GM19438 (cell line): ENCODE data around the gene MS4A14.
"Not testable (repeated sequence)": the region's sequence is repeated elsewhere in the genome, so short reads cannot be mapped to it uniquely, and the experiment has no call there.

Experiments used
- ATAC-seq: cut with Tn5 transposase; IDR thresholded peaks from one replicate; pipeline ENCODE4 v1.9.1; 2021; ENCODE audit warnings: low read depth; ENCODE audit not compliant: unreplicated experiment

MS4A14 gene, protein sequence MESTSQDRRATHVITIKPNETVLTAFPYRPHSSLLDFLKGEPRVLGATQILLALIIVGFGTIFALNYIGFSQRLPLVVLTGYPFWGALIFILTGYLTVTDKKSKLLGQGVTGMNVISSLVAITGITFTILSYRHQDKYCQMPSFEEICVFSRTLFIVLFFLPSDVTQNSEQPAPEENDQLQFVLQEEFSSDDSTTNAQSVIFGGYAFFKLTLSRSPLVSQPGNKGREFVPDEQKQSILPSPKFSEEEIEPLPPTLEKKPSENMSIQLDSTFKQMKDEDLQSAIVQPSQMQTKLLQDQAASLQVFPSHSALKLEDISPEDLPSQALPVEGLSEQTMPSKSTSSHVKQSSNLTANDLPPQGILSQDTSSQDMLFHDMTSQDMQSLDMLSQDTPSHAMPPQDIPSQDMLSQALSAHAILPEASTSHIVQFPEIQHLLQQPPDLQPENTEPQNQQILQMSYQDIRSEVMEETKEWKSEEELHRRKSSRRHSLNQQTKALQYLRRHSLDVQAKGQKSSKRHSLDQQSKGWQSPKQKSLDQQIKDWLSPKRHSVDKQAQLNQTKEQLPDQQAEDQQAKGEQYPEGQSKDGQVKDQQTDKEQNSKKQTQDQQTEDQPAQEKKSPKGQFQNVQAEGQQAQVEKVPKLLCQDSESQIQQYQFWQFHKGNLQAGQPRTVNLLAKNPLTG

DNA sequence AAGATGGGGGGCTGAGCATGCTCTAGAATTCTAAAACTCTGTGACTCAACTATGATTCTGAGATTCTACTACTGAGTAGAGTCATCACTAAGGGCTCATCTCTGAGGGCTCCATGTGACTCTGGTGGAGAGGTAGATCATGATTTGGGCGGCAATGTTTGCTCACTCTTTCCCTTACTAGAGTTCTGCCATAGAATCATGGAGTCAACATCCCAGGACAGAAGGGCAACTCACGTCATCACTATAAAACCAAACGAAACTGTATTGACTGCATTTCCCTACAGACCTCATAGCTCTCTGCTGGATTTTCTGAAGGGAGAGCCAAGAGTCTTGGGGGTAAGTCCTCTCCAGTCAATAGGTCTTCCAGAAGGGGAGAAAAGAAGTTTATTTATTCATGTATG, at the start of gene MS4A14:
Gene MS4A14 (plus strand): TSS at position 78 of the 400 bp plus-strand sequence. CDS start 120 bp downstream, at position 198.
- no peak for ATAC-seq

DNA sequence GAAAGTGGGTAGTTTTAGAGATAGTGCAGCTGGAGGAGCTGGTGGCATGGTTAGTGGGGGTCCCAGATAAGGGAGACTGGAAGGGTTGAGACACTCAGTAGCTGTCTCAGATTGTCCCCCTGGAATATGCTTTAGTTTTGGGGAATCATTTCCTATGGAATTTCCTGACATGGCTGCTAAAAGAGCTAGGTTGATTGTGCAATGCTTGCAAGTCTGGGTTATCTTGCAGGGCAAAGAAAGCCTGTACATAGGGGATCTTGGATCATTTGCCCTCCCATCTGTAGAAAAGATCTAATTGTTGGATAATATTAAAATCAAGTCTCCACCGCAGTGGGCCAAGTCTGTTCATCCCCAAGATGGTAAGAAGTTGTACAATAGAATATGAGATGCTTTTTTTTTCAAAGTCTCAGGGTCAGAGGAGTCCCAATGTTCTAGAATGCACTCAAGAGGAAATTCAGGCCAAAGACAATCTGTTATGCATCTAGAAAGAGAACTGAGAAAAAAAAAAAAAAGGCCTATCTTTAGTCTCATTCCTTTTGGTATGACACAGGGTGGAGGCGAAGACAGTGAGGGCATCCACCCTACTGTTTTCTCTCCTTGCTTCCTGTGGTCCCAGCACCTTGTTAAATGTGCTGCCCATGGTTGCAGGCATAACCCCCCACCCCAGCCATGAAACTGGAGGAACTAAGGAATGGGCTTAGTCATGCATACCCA, 49.0 kb upstream of the MS4A14 start:
- no peak for ATAC-seq

DNA sequence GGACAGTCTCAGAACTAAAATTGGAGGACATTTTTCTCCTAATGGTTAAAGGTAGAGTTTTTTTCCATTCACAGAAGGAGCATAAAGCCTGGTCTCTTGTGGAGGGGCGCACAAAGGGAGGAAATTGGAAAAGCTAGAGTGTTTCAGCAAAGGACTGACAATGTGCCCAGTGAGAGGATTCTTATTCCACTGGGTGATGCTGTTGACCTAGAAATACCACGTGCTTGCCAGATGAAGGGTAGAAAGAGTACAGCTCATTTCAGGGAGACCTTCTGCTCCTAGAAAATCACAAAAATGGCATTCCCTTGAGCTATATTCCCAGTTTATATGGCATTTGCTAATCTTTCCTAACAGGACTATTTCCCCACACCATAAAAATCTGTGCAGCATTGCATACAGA, 48.1 kb upstream of the MS4A14 start:
- no peak for ATAC-seq

DNA sequence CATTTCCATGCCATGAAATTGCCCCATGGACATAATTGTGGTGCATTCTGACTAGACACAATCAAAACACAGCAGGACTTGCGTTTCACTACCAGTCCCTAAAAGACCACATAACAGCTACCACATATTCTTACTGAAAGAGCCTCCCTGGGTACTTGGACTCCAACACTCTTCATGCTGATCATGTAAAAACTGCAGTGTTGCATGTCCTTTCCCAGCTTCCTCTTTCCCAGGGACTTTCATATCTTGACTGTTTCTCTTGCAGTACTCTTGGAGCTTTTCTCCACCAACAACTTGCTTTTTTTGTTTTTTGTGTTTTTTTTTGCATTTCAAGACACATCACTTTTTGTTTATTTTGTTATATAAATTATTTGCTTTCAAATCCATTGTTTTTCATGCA, 46.3 kb upstream of the MS4A14 start:
- ATAC-seq: no peak

DNA sequence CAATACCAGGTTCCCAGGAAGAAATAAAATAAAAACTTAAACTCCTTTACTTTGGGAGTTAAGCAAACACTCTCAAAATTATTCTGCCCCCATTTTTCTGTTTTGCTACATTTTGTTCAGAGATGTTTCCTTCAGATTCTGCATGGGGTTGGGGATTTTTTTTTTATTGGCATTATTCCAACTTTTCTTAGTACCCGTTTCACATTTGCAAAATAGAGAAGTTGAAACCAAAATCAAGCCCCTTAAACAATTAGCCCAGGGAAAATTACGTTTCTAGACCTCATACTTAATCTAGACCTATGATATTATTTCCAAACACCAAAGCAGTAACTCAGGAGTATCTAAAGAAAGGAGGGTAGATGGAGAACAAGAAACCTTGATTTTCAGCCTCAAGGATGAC, 38.5 kb upstream of the MS4A14 start:
- no peak for ATAC-seq

DNA sequence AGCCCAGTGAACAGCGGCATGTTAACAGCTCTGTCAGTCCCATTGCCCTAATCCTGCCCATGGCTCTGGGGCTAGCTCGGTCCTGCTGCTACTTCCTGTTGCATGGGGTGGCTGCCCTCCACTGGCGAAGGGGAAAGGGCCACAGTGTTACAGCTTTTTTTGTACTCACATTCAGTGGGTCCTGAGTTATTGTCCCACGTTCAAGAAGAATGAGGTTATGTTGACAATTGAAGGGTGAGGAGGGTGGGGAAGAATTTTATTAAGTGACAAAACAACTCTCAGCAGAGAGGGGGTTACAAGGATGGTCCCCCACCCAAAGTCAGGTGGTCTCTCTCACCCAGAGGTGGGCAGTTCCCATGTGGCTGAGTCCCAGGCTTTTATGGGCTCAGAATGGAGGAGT, 35.6 kb upstream of the MS4A14 start:
- ATAC-seq: no peak

DNA sequence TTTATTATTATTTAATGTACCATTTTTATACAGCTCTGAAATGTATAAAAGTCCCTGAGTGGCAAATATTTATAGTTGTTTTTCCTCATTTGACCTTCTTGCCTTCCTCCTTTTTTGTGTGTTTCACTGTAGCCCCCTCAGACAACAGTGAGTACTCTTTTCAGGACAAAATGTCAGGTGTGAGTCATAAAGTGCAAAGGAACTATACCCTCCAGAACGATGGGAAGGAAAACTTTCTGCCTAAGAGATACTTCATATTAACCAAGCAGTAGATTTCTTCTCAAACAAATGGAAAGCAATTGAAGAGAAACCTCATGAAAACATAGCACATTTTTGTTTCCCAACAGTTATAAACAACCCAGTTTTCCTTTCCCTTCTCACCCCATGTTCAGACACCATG, 34.0 kb upstream of the MS4A14 start:
- no peak for ATAC-seq

DNA sequence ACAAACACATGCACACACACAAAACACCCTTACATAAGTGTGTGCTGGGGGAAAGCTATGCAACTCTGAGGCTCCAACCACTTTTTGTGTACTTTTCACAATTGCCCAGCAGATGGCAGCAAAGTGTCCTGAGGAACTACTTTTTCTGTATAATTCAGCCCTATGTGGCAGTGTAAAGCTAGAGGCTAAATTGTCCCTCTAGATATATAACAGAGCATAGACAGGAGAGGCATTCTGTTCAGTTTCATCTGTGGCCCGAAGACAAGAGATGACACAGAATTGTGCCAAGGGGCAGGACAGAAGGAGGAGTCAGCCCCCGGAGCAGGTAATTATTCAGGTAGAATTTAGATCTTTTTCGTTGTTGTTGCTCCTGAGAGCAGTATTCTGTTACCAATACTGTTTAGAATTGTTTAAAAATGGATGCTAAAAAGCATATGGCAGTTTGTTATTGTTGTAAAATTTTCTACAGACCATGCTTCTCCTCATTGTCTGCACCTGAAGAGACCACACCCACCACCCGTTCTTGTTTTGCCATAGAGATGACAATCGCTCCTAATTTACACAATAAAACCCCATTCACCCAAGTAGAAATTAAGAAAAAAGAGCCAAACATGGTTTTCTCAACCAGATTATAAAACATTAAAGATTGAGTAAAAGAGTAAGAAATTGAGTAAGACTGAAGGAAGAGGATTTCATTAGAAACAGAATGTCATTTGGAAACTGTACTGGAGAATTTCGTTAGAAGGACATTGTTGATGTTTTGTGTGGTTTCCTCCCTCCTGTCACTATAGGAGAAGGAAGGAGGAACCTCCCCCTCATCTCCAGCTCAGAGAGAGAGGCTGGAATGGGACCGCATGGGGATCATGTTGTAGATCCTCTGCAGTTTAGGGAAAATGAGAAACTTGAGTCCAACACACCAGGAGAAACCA, 32.5 kb upstream of the MS4A14 start:
- ATAC-seq: no peak

DNA sequence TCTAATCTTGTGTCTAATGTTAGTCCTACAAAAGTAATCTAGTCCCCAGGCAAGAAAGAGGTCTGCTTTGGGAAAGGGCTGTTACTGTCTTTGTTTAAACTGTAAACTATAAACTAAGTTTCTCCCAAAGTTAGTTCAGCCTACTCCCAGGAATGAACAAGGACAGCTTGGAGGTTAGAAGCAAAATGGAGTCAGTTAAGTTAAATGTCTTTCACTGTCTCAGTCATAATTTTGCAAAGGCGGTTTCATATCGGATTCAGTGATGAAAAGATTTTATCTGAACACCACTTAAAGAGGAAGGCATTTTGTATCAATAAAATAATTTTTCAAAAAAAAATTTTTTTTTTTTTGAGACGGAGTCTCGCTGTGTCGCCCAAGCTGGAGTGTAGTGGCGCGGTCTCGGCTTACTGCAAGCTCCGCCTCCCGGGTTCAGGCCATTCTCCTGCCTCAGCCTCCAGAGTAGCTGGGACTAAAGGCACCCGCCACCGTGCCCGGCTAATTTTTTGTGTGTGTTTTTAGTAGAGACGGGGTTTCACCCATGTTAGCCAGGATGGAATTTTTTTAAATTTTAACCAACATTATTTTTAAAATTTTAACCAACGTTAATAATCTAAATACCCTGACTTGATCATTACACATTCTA, 29.9 kb upstream of the MS4A14 start:
- not testable (repeated sequence) for ATAC-seq

DNA sequence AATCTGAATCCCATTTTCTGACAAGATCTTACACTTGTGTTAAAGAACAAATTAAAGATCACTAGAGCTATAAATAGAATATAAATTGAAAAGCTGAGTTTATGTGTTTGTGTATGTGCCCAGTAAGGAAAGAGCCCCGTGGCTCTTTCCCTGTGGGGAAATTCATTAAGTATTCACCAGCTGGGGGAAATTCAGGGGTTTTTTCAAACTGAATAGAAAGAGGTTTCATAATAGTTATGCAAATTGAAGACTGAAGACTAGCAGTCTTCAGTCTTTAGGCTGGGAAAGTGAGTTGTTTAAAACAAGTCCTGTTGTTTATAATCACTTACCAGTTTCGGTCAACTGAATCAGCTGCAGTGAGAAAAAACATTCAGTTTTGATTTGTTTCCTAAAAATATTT, 29.2 kb upstream of the MS4A14 start:
- ATAC-seq: peak; percentile 68

DNA sequence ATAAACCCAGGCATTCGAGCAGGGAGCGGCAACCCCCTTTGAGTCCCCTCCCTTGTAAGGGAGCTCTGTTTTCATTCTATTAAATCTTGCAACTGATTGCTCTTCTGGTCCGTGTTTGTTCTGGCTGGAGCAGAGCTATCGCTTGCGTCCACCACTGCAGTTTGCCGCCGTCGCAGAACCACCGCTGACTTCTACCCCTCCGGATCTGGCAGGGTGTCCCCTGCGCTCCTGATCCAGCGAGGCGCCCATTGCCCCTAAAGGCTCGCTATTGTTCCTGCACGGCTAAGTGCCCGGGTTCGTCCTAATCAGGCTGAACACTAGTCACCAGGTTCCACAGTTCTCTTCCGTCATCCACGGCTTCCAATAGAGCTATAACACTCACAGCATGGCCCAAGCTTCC, 28.4 kb upstream of the MS4A14 start:
- ATAC-seq: no peak

DNA sequence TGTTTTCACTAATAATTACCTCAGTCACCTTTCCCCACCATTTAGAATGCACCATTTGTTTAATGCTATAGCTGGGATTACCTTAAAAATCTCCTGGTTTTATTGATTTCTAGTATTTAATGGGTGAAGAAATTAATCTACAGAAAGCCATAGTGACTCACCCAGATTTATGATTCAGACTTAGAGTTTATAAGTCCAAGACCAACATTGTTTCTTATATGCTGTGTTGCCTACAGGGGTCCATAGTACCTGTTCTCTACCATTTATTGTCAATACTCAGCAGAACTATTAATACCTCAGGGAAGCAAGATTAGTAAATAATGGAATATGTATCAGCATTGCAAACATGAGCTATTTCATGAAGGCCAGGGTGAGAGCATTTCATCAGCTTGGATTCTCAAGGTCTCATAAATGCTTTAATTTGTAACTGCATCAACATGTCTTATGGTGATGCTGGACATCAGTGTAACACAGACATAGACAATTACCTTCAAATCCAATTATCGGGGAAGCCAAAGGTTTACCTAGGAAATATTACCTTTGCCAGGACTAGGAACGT, 25.9 kb upstream of the MS4A14 start:
- no peak for ATAC-seq

DNA sequence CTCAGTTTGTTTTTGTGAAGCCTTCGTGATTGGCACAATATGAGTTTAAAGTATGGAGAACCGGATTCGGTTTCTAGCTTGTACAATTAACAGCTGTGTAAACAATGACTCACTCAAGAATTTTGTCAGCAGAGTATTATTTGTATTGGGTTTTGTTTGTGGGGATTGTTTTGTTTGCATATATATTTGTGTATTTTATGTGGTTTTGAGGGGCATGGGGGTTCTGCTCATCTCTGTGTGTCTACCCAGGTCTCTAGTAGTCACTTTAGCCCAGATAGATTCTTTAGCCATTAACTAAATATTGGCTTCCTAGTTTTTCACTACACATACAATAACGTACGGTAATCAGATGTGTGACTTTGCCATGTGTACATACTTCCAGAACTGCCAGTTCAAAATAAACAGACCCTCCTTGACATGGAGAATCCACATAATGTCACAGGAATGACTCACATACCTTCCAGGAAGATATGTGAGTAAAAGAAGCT, 25.4 kb upstream of the MS4A14 start:
- ATAC-seq: no peak

DNA sequence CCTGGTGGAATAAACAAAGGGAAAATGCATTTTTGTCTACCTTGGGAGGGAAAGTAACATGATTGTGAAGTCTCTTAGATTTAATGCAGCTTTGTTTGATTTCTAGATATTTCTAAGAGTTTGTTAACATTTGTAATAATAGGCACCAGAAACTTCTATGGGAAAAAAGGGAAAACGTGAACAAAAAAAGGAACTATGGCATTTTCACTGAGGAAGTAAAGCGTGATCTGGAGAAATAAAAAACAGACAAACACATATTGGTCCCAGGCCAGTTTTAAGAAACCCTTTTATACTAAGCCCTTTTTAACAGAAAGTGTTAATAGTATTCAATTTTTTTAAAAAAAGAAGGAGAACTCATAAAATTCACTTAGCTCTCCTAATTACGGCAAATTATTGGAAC, 24.9 kb upstream of the MS4A14 start:
- ATAC-seq: no peak

DNA sequence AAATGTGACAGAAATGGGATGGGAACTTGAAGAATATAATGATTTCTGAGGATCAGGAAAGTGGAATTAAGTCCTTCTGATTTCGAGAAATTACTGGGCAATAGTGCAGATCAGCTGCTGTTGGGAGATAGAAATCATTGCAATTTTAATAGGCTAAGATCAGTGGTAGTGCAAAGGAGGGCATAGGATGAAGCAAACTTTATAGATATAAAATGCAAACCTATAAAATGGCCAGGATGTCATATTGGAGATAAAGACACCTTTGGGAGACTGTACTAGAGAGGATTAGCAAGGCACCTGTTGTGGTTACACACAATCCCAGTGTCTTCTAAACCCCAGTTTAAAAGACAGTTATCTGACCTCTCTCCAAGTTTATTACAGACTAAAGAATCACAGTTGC, 24.4 kb upstream of the MS4A14 start:
- ATAC-seq: no peak

DNA sequence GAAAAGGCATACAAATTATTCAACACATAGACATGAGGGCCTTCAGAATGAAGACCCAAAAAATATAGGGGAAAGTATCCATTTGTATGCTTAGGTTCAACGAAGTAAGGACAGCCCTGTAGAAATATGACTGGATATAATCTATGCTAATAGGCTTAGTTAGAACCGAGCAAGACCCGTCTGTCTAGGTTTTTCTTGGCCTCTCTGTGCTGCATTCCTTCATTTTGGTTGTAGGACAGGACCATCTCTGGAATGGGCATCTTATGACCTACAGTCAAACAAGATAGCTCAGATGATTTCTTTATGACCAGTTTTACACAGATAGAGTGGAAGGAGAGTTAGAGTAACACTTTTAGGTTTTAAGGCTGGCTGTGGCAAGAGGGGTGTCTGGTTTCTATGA, 23.5 kb upstream of the MS4A14 start:
- ATAC-seq: no peak

DNA sequence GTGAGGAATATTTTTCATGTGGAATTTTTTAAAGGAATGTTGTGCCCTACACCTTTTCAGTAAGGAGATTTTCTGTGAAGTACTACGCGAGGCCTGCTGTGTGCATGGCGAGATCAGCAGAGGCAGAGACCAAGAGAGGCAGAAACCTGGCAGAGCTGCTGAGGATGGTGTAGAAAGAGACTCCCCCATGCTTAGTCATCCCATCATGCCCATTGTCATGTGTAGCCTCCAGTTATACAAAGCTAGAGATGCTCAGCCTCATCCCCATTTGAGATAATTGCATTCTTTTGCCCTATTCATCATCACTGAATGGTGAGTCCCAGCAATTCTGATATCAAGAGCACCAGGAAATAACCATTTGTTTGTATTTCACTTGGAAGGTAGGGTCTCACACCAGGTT, 20.9 kb upstream of the MS4A14 start:
- no peak for ATAC-seq

DNA sequence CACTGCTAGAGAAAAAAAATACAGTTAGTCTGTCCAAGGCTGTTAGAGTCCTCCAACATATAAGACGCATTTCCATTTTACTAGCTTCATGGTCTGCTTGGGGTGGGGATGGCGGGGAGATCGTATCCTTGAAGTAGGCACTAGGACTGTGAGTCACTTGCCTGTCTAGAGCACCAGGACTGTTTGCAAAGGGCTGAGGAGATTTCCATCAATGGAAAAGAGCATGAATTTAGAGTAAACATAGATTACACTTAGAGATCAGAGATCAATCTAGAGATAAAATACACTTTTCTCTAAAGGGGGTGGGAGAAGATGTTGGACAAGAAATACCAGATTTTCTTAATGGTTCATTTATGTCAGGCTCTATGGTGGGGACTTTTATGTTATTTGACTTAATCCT, 19.7 kb upstream of the MS4A14 start:
- ATAC-seq: no peak

DNA sequence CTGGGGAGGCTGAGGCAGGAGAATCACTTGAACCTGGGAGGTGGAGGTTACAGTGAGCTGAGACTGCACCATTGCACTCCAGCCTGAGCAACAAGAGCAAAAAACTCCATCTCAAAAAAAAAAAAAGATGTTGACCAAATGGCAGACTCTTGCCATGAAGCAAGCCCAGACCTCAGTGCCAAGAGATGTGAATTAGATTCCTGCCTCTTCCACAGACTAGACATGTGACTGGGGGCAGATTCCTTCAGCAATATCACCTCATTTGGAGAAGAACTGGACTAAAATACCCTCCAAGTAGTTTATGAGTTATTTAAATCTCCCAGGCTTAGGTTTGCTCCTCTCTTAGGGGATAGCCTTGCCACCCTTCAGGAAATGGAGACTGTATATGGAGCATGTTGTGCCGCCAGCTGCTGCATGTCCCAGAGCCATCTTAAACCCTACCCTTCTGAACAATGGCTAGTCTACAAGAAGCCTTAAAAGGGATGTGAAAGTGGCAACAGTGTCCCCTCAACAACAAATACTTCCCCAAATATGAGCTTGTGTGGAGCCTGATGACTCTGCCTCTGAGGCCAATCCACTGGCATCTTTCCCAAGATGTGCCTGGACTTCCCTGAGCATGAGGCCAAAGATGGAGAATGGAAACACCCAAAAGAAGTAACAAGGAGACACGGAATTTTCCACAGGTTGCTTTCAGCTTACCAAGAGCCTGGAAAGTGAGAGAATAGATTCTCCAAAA, 18.7 kb upstream of the MS4A14 start:
- ATAC-seq: peak; percentile 47
